HepG2 (cell line): ENCODE data around the gene NBEA.

Experiments used
- NFE2L1 ChIP-seq: sonication (generic); formaldehyde crosslinking; IDR thresholded peaks from 2 replicates; pipeline ENCODE4 v1.4.0; 2020; ENCODE audit warnings: missing genetic modification reagents, mild to moderate bottlenecking, borderline replicate concordance
- ZNF24 ChIP-seq: fragments of 450-650 bp; IDR thresholded peaks from 2 replicates; pipeline ENCODE4 v1.6.1; 2017; ENCODE audit warnings: antibody characterized with exemption, mild to moderate bottlenecking

DNA sequence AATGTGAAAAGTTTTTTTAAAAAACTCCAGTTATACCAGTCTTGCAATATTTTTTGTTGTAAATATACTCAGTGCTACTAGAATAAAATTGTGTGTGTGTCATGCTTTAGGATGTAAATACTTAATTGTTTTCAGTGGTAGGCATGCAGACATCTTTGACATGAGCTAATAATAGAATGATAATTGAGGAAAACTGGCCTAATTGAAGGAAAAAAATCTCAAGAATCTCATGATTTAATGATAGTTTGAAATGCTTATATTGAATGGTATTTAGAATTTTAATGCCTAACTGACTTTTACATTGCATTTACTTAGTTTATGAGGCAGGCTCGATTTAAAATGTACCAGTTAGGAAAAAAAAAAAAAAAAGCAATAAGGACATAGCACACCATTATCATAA lies 537.6 kb downstream of the NBEA start:
- no peak for TF ChIP-seq NFE2L1 (CRISPR knock-in tag)
- TF ChIP-seq ZNF24: no peak
